A549 (cell line): ENCODE results near the gene DACH1. TPM values are rescaled to one million over a fixed set of nuclear protein-coding genes. Genes with fewer than 3 reads are reported as not detected.

Experiments used
- ATAC-seq, 2 experiments: fragments of 200-7000 bp in 1 of 2; fragments of >200 bp in 1 of 2; cut with Nextera tagmentation in 1 of 2; cut with Tn5 transposase in 1 of 2; 3 replicates each; pipeline versions ENCODE4 v1.8.0 to v1.9.1; 2018 to 2020; ENCODE audit warnings: mild to moderate bottlenecking in 1 of 2, moderate library complexity in 1 of 2
- CTCF ChIA-PET: fragments of 300-600 bp; sonication (Branson Sonifier 250); formaldehyde crosslinking; extraction: SDS; loops from one replicate; lab custom pipeline; 2021; ENCODE audit warnings: antibody characterized with exemption, inconsistent platforms; lab: Yijun Ruan, JAX
- POLR2A ChIA-PET: fragments of 350-600 bp; formaldehyde crosslinking; extraction: SDS; loops from one replicate; lab custom pipeline; 2021; ENCODE audit warnings: antibody characterized with exemption, inconsistent platforms; lab: Yijun Ruan, JAX
- DNase-seq, 2 experiments: peaks; one replicate each; pipeline versions ENCODE4 v3.0.0 to v3.0.0-alpha.2; 2011 to 2016; ENCODE audit warnings: low read depth in 1 of 2, low spot score in 1 of 2
- FAIRE-seq: peaks from 2 replicates; lab custom pipeline; 2011; peaks lifted over from hg19 to GRCh38; lab: Jason Lieb, UNC
- H3K27ac ChIP-seq, 2 experiments: fragments of >200 bp; sonication (Bioruptor Twin); formaldehyde crosslinking; 3 replicates each; pipeline ENCODE4 v1.5.1; 2016 to 2017
- H3K4me1 ChIP-seq: fragments of >200 bp; sonication (Bioruptor Twin); formaldehyde crosslinking; 3 replicates; pipeline ENCODE4 v1.6.1; 2016
- H3K4me2 ChIP-seq: fragments of >200 bp; sonication (Bioruptor Twin); formaldehyde crosslinking; 3 replicates; pipeline ENCODE4 v1.6.1; 2016
- H3K4me3 ChIP-seq: fragments of >200 bp; sonication (Bioruptor Twin); formaldehyde crosslinking; 3 replicates; pipeline ENCODE4 v1.5.1; 2016
- H3K9me3 ChIP-seq: fragments of >200 bp; sonication (Bioruptor Twin); formaldehyde crosslinking; 3 replicates; pipeline ENCODE4 v1.6.1; 2016
- BHLHE40 ChIP-seq: IDR thresholded peaks from 2 replicates; pipeline ENCODE4 v1.6.1; 2012; ENCODE audit warnings: low read depth, low read length, inconsistent platforms
- CBX2 ChIP-seq: fragments of 200-600 bp; sonication (generic); IDR thresholded peaks from 2 replicates; pipeline ENCODE4 v1.6.1; 2016; ENCODE audit warnings: low read depth, mild to moderate bottlenecking, borderline replicate concordance
- CEBPB ChIP-seq, 2 experiments: fragments of >200 bp in 1 of 2; sonication (Bioruptor Twin) in 1 of 2; formaldehyde crosslinking in 1 of 2; IDR thresholded peaks; 2 replicates each; pipeline ENCODE4 v1.6.1; 2012 to 2016
- CHD2 ChIP-seq: fragments of 150-350 bp; IDR thresholded peaks from 2 replicates; pipeline ENCODE4 v1.6.1; 2014; ENCODE audit warnings: low read length; ENCODE audit not compliant: partially characterized antibody
- EP300 ChIP-seq, 2 experiments: fragments of >200 bp; sonication (Bioruptor Twin); formaldehyde crosslinking; IDR thresholded peaks; 2 replicates in 1 of 2; 3 replicates in 1 of 2; pipeline ENCODE4 v1.6.1; 2016 to 2017
- ESRRA ChIP-seq: fragments of 150-350 bp; IDR thresholded peaks from 2 replicates; pipeline ENCODE4 v1.6.1; 2014; ENCODE audit warnings: mild to moderate bottlenecking, low read length, borderline replicate concordance
- FOSB ChIP-seq: fragments of 250-450 bp; sonication (Bioruptor Pico); IDR thresholded peaks from 2 replicates; pipeline ENCODE4 v1.5.0; 2020; ENCODE audit warnings: mild to moderate bottlenecking, moderate library complexity
- HOXA7 ChIP-seq: fragments of 250-450 bp; sonication (Bioruptor Pico); IDR thresholded peaks from 2 replicates; pipeline ENCODE4 v1.5.0; 2020; ENCODE audit warnings: mild to moderate bottlenecking, moderate library complexity
- HOXB13 ChIP-seq: fragments of 250-450 bp; sonication (Bioruptor Pico); IDR thresholded peaks from 2 replicates; pipeline ENCODE4 v1.5.0; 2020; ENCODE audit warnings: low read depth, mild to moderate bottlenecking, moderate library complexity
- MYC ChIP-seq: IDR thresholded peaks from 2 replicates; pipeline ENCODE4 v1.6.1; 2012; ENCODE audit warnings: mild to moderate bottlenecking, inconsistent platforms, low read length, improper control_type of control experiment, borderline replicate concordance
- NPAS2 ChIP-seq: fragments of 250-450 bp; sonication (Bioruptor Pico); IDR thresholded peaks from 2 replicates; pipeline ENCODE4 v1.8.0; 2022; ENCODE audit warnings: mild to moderate bottlenecking, moderate library complexity, borderline replicate concordance
- RARB ChIP-seq: fragments of 250-450 bp; sonication (Bioruptor Pico); IDR thresholded peaks from 2 replicates; pipeline ENCODE4 v1.8.0; 2021; ENCODE audit warnings: mild to moderate bottlenecking, moderate library complexity
- RFX5 ChIP-seq: fragments of 450-650 bp; IDR thresholded peaks from 2 replicates; pipeline ENCODE4 v1.7.1; 2014; ENCODE audit warnings: antibody characterized with exemption, mild to moderate bottlenecking, moderate library complexity
- SMC3 ChIP-seq: fragments of >200 bp; sonication (Bioruptor Twin); formaldehyde crosslinking; IDR thresholded peaks from 3 replicates; pipeline ENCODE4 v1.6.1; 2018; ENCODE audit warnings: inconsistent platforms
- TFCP2L1 ChIP-seq: fragments of 250-450 bp; sonication (Bioruptor Pico); IDR thresholded peaks from 2 replicates; pipeline ENCODE4 v1.5.0; 2021; ENCODE audit warnings: mild to moderate bottlenecking
- TP53 ChIP-seq: fragments of 250-450 bp; sonication (Bioruptor Pico); IDR thresholded peaks from 2 replicates; pipeline ENCODE4 v1.5.0; 2021; ENCODE audit warnings: mild to moderate bottlenecking, moderate library complexity
- ZC3H11A ChIP-seq: fragments of 450-650 bp; IDR thresholded peaks from 2 replicates; pipeline ENCODE4 v1.6.1; 2014; ENCODE audit warnings: antibody characterized with exemption, mild to moderate bottlenecking
- ZFP36 ChIP-seq: fragments of 450-650 bp; IDR thresholded peaks from 2 replicates; pipeline ENCODE4 v1.6.1; 2014; ENCODE audit warnings: borderline replicate concordance; ENCODE audit not compliant: partially characterized antibody
- WGBS: methylation state at CpG from one replicate; pipeline ENCODE4 v1.1.6; 2017; ENCODE audit errors: missing lambda C conversion rate; 5-methylcytosine and 5-hydroxymethylcytosine counted together
- polyA plus RNA-seq, 4 experiments: library from polyadenylated mRNA; depleted of rRNA in 3 of 4; stranded (reverse); fragments of >200 nt; fragmentation: RNase III in 1 of 4; extraction: RNeasy Plus Mini Kit Qiagen cat#74134 plus additional on column Dnase treatment in 1 of 4; gene quantifications; 2 replicates in 3 of 4; 3 replicates in 1 of 4; pipeline ENCODE4 v1.2.3, GENCODE V29; 2011 to 2017
- TF ChIP-seq, protein P1 (sequence below): IDR thresholded peaks from 2 replicates; pipeline ENCODE4 v1.6.1; 2012
- TF ChIP-seq, protein P2 (sequence below): IDR thresholded peaks from 2 replicates; pipeline ENCODE4 v1.6.1; 2012; ENCODE audit warnings: low read depth, borderline replicate concordance
- TF ChIP-seq, protein P3 (sequence below): fragments of >200 bp; sonication (Bioruptor Twin); formaldehyde crosslinking; IDR thresholded peaks from 3 replicates; pipeline ENCODE4 v1.6.1; 2016
- TF ChIP-seq, protein P4 (sequence below): fragments of 250-450 bp; sonication (Bioruptor Pico); IDR thresholded peaks from 2 replicates; pipeline ENCODE4 v1.5.0; 2020; ENCODE audit warnings: low read depth, mild to moderate bottlenecking, moderate library complexity

DACH1 gene
- polyA plus RNA-seq, 2 of the 4 experiments (the other 2 are of a cell fraction) = not detected

DNA sequence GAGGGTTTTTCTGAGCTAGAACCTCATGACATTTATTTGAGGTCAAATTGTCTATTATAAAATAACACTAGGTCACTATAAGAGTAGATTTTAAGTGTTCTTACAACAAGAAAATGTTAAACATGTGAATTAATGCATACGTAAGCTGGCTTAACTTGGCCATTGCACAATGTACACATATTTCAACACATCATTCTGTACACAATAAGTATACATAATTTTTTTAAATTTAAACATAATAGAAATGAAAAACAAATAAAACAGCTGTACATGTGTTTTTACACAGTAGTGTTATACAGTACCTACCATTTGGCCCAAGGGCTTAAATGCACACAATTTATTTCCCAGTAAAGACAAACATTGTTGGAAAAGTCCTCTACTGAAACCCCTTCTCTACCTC is 269.9 kb downstream of the DACH1 start:
- TF ChIP-seq RARB (no peak), MYC (no peak), ZFP36 (no peak), CHD2 (no peak), NPAS2 (CRISPR knock-in tag) (no peak), CEBPB (IDR thresholded peaks at IDR 0.05) (no peak), HOXA7 (no peak), ZC3H11A (no peak), HOXB13 (CRISPR knock-in tag) (no peak), BHLHE40 (no peak), EP300 (IDR thresholded peaks at IDR 0.05) (no peak), ESRRA (no peak), TP53 (CRISPR knock-in tag) (no peak), RFX5 (no peak), SMC3 (no peak)
- TF ChIP-seq, protein P1, sequence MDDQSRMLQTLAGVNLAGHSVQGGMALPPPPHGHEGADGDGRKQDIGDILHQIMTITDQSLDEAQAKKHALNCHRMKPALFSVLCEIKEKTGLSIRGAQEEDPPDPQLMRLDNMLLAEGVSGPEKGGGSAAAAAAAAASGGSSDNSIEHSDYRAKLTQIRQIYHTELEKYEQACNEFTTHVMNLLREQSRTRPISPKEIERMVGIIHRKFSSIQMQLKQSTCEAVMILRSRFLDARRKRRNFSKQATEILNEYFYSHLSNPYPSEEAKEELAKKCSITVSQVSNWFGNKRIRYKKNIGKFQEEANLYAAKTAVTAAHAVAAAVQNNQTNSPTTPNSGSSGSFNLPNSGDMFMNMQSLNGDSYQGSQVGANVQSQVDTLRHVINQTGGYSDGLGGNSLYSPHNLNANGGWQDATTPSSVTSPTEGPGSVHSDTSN = no peak
- TF ChIP-seq, protein P2, sequence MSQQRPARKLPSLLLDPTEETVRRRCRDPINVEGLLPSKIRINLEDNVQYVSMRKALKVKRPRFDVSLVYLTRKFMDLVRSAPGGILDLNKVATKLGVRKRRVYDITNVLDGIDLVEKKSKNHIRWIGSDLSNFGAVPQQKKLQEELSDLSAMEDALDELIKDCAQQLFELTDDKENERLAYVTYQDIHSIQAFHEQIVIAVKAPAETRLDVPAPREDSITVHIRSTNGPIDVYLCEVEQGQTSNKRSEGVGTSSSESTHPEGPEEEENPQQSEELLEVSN = no peak
- TF ChIP-seq, protein P3, sequence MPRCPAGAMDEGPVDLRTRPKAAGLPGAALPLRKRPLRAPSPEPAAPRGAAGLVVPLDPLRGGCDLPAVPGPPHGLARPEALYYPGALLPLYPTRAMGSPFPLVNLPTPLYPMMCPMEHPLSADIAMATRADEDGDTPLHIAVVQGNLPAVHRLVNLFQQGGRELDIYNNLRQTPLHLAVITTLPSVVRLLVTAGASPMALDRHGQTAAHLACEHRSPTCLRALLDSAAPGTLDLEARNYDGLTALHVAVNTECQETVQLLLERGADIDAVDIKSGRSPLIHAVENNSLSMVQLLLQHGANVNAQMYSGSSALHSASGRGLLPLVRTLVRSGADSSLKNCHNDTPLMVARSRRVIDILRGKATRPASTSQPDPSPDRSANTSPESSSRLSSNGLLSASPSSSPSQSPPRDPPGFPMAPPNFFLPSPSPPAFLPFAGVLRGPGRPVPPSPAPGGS = no peak
- TF ChIP-seq, protein P4, sequence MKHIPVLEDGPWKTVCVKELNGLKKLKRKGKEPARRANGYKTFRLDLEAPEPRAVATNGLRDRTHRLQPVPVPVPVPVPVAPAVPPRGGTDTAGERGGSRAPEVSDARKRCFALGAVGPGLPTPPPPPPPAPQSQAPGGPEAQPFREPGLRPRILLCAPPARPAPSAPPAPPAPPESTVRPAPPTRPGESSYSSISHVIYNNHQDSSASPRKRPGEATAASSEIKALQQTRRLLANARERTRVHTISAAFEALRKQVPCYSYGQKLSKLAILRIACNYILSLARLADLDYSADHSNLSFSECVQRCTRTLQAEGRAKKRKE = no peak
- Histone ChIP-seq H3K9me3 (no peaks in the 10 kb centered on the region), H3K27ac (no peak overlapping the region), H3K4me2 (no peak overlapping the region), H3K4me1 (no peaks in the 10 kb centered on the region), H3K4me3 (no peak overlapping the region)
- no peak for FAIRE-seq
- ChIA-PET POLR2A (no interaction called here), CTCF (no interaction called here)
- no peak for DNase-seq
- ATAC-seq = no peak
- WGBS = 45% methylated on average over 1 of the region's 1 CpG

DNA sequence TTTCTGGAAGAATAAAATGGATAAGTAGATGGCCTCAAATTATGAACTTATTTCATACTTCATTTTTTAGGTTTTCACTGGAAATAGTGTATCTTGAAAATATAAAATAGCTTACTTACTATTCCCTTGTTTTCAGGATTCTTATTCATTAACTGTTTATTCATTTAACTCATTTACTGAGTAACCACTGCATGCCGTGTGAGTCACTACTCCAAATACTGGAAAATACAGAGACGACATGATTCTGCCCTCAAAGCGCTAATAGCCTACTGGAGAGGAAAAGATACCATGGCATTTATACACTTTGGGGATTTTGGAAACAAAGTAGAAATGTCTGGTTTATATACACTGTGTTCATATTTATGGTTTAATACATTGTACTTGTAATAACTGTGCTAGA is 270.9 kb downstream of the DACH1 start:
- no peaks in the 10 kb centered on the region for H3K4me1 ChIP-seq
- ATAC-seq = no peak
- TF ChIP-seq TFCP2L1 (CRISPR knock-in tag) = no peak
- H3K9me3 ChIP-seq = no peaks in the 10 kb centered on the region
- FAIRE-seq = no peak
- POLR2A ChIA-PET = no interaction called here
- H3K4me2 ChIP-seq = no peak overlapping the region
- CTCF ChIA-PET = no interaction called here
- DNase-seq = no peak
- 45% methylated on average over 3 of the region's 3 CpGs for WGBS
- no peak overlapping the region for H3K4me3 ChIP-seq
- no peak overlapping the region for H3K27ac ChIP-seq

- TF ChIP-seq FOSB (CRISPR knock-in tag) = no peak
- TF ChIP-seq CBX2 = no peak
- TF ChIP-seq, all 56 proteins: peak for 0
- no peak for DNase-seq
- no peak for FAIRE-seq
- Histone ChIP-seq H3K4me3 (no peak overlapping the region), H3K9me3 (no peaks in the 10 kb centered on the region), H3K4me2 (no peak overlapping the region), H3K27ac (no peak overlapping the region), H3K4me1 (no peaks in the 10 kb centered on the region)
- ATAC-seq = no peak
- ChIA-PET POLR2A (no interaction called here), CTCF (no interaction called here)
Observed at GRCh38 chr13:71593566-71593965, 273.4 kb downstream of the DACH1 start.
